Esophagus squamous epithelium (tissue), 5 donors: ENCODE data around the gene DNAH10. TPM values are rescaled to one million over a fixed set of nuclear protein-coding genes. Genes with fewer than 3 reads are reported as not detected.

Source experiments
- DNase-seq: peaks from one replicate; lab custom pipeline; 2025; lab: John Stamatoyannopoulos, UW
- H3K27ac ChIP-seq, 4 donors: fragments of 200-600 bp; sonication (generic); one replicate each; pipeline ENCODE4 v1.5.1; 2016 to 2019; ENCODE audit warnings: mild to moderate bottlenecking in 1 of 4
- H3K27me3 ChIP-seq, 4 donors: fragments of 200-600 bp; sonication (generic); 1 replicate in 3 of 4; 2 replicates in 1 of 4; pipeline versions ENCODE4 v1.5.1 to v1.6.0; 2017 to 2021; ENCODE audit warnings: antibody characterized with exemption in 1 of 4
- H3K36me3 ChIP-seq, 3 donors: fragments of 200-600 bp; sonication (generic); one replicate each; pipeline ENCODE4 v1.5.1; 2016 to 2019
- H3K4me1 ChIP-seq, 3 donors: fragments of 200-600 bp; sonication (generic); one replicate each; pipeline ENCODE4 v1.5.1; 2017 to 2019
- H3K4me3 ChIP-seq, 4 donors: fragments of 200-600 bp; sonication (generic); 1 replicate in 3 of 4; 2 replicates in 1 of 4; pipeline ENCODE4 v1.5.1; 2016 to 2019; ENCODE audit warnings: mild to moderate bottlenecking in 2 of 4, moderate library complexity in 1 of 4
- H3K9me3 ChIP-seq, 3 donors: fragments of 200-600 bp; sonication (generic); one replicate each; pipeline ENCODE4 v1.5.1; 2016 to 2019
- CTCF ChIP-seq, 6 experiments: fragments of 450-650 bp in 4 of 6; fragments of 200-600 bp in 2 of 6; sonication (generic) in 2 of 6; IDR thresholded peaks; one replicate each; pipeline ENCODE4 v1.5.1; 2016 to 2019; ENCODE audit warnings: antibody characterized with exemption in 6 of 6, mild to moderate bottlenecking in 4 of 6, moderate library complexity in 4 of 6
- POLR2A ChIP-seq, 4 donors: fragments of 450-650 bp; IDR thresholded peaks; one replicate each; pipeline ENCODE4 v1.6.1; 2017; ENCODE audit warnings: antibody characterized with exemption in 4 of 4, mild to moderate bottlenecking in 4 of 4, moderate library complexity in 3 of 4
- WGBS, 2 donors: methylation state at CpG; one replicate each; pipeline ENCODE4 v1.1.5; 2018; 5-methylcytosine and 5-hydroxymethylcytosine counted together
- intact Hi-C: fragments of 100-400 bp; cut with DNase I; formaldehyde crosslinking; loops from one replicate; pipeline ENCODE4 v1.15.0; 2022
- total RNA-seq, 4 donors: library from RNA; depleted of rRNA; stranded (reverse); fragments of >200 nt; gene quantifications; one replicate each; pipeline ENCODE4 v1.1.0, GENCODE V29; 2016
- donor health status: DM: yes; HTN: yes; CAD: no.

The DNAH10 gene
- total RNA-seq, 4 donors from 2014 or later = not detected

GRCh38 chr12:123833830-123834229, 71.7 kb downstream of the DNAH10 start:
- H3K27me3 ChIP-seq = peaks cover 0 to 22% (median 0%) of the 10 kb centered on the region in 4 donors
- no peak overlapping the region for H3K4me3 ChIP-seq
- no peaks in the 10 kb centered on the region for H3K4me1 ChIP-seq
- no peak for TF ChIP-seq POLR2A (IDR thresholded peaks at IDR 0.05)
- TF ChIP-seq CTCF (IDR thresholded peaks at IDR 0.05) = no peak
- no peaks in the 10 kb centered on the region for H3K36me3 ChIP-seq
- intact Hi-C loops = no loop called here
- H3K9me3 ChIP-seq = peaks cover 0 to 5% (median 0%) of the 10 kb centered on the region in 3 donors
- H3K27ac ChIP-seq = no peak overlapping the region
- DNase-seq = no peak

DNA sequence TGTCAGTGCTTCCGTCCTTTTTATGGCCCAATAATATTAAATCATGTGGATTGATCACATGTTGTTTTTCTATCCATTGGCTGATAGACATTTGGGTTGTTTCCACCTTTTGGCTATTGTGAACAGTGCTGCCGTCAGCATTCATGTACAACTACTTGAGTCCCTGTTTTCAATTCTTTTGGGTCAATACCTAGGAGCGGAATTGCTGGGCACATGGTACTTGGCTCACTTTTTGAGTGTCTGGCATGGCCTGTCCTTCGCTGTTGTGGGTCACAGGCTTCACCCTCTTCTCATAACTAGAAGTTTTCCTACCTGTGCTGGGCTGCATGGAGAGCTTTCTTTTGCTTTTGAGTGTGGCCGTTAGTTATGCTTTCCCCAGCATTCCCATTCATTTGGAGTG, 72.7 kb downstream of the DNAH10 start:
- Histone ChIP-seq H3K27me3 (peaks cover 0 to 18% (median 0%) of the 10 kb centered on the region in 4 donors), H3K36me3 (no peaks in the 10 kb centered on the region), H3K4me1 (no peaks in the 10 kb centered on the region), H3K27ac (no peak overlapping the region), H3K4me3 (no peak overlapping the region), H3K9me3 (peaks cover 0 to 5% (median 0%) of the 10 kb centered on the region in 3 donors)
- WGBS, 2 donors = 88 to 90% methylated on average over 5 of the region's 5 CpGs
- intact Hi-C loops = no loop called here
- TF ChIP-seq POLR2A (IDR thresholded peaks at IDR 0.05) (no peak), CTCF (IDR thresholded peaks at IDR 0.05) (no peak)
- DNase-seq = no peak

GRCh38 chr12:123836292-123836691, 74.2 kb downstream of the DNAH10 start:
- intact Hi-C loops = no loop called here
- no peak for DNase-seq
- Histone ChIP-seq H3K36me3 (no peaks in the 10 kb centered on the region), H3K27ac (no peak overlapping the region), H3K27me3 (peaks cover 0 to 23% (median 0%) of the 10 kb centered on the region in 4 donors), H3K4me1 (no peaks in the 10 kb centered on the region), H3K9me3 (peaks cover 0 to 5% (median 0%) of the 10 kb centered on the region in 3 donors), H3K4me3 (no peak overlapping the region)
- TF ChIP-seq CTCF (IDR thresholded peaks at IDR 0.05) = no peak
- TF ChIP-seq POLR2A (IDR thresholded peaks at IDR 0.05) = no peak
- 13 to 18% methylated on average over 2 of the region's 2 CpGs for WGBS, 2 donors

GRCh38 chr12:123839826-123840225, 77.7 kb downstream of the DNAH10 start:
- no peak for DNase-seq
- TF ChIP-seq POLR2A (IDR thresholded peaks at IDR 0.05) = no peak
- TF ChIP-seq CTCF (IDR thresholded peaks at IDR 0.05) = no peak
- 75 to 76% methylated on average over 6 of the region's 6 CpGs for whole genome bisulfite sequencing, 2 donors
- Histone ChIP-seq H3K4me1 (peaks cover 0 to 7% (median 0%) of the 10 kb centered on the region in 3 donors), H3K36me3 (no peaks in the 10 kb centered on the region), H3K9me3 (peaks cover 0 to 3% (median 0%) of the 10 kb centered on the region in 3 donors), H3K27ac (no peak overlapping the region), H3K4me3 (no peak overlapping the region), H3K27me3 (peaks cover 0 to 30% (median 0%) of the 10 kb centered on the region in 4 donors)
- intact Hi-C loops = no loop called here

GRCh38 chr12:123840765-123841425, 78.8 kb downstream of the DNAH10 start:
- Histone ChIP-seq H3K9me3 (no peaks in the 10 kb centered on the region), H3K27ac (no peak overlapping the region), H3K4me3 (no peak overlapping the region), H3K27me3 (peaks cover 0 to 21% (median 0%) of the 10 kb centered on the region in 4 donors), H3K4me1 (peaks cover 0 to 7% (median 0%) of the 10 kb centered on the region in 3 donors), H3K36me3 (no peaks in the 10 kb centered on the region)
- TF ChIP-seq CTCF (IDR thresholded peaks at IDR 0.05) = no peak
- TF ChIP-seq POLR2A (IDR thresholded peaks at IDR 0.05) = no peak
- no peak for DNase-seq
- 90 to 95% methylated on average over 11 to 15 of the region's 16 CpGs for WGBS, 2 donors
- intact Hi-C loops = no loop called here
